NCI-H1105 treated with DMSO at 0.1 percent for 48 hours (cell line): Measurements from ENCODE around the gene PDZRN3.
A peak's percentile ranks its signal among the peaks of the same experiment; 100 is the strongest.

Source experiments
- DNase-seq: peaks from one replicate; lab custom pipeline; 2025; lab: John Stamatoyannopoulos, UW

PDZRN3 gene

GRCh38 chr3:73555076-73555475, 69.7 kb downstream of the PDZRN3 start:
- DNase-seq: no peak

- no peak for DNase-seq
These were observed 72.0 kb downstream of the PDZRN3 start for GRCh38 chr3:73552700-73553099.

- DNase-seq: no peak
These were observed 74.7 kb downstream of the PDZRN3 start for GRCh38 chr3:73550032-73550431.

- DNase-seq: no peak
These were observed 75.6 kb downstream of the PDZRN3 start for GRCh38 chr3:73549051-73549600.

- no peak for DNase-seq
These were observed 76.3 kb downstream of the PDZRN3 start for GRCh38 chr3:73548436-73548835.

GRCh38 chr3:73547427-73548248, 77.1 kb downstream of the PDZRN3 start:
- no peak for DNase-seq

GRCh38 chr3:73546961-73547360, 77.8 kb downstream of the PDZRN3 start:
- no peak for DNase-seq

- DNase-seq: no peak
These were observed 81.3 kb downstream of the PDZRN3 start for GRCh38 chr3:73543412-73543811.

- peak; percentile 52 for DNase-seq
These were observed 82.6 kb downstream of the PDZRN3 start for GRCh38 chr3:73542136-73542535.

GRCh38 chr3:73540969-73541740, 83.6 kb downstream of the PDZRN3 start:
- no peak for DNase-seq

- no peak for DNase-seq
These were observed 86.3 kb downstream of the PDZRN3 start for GRCh38 chr3:73538486-73538885.

- no peak for DNase-seq
These were observed 87.8 kb downstream of the PDZRN3 start for GRCh38 chr3:73536952-73537351.

- DNase-seq: no peak
These were observed 88.3 kb downstream of the PDZRN3 start for GRCh38 chr3:73536336-73536895.

GRCh38 chr3:73535931-73536330, 88.8 kb downstream of the PDZRN3 start:
- DNase-seq: no peak

GRCh38 chr3:73535137-73535536, 89.6 kb downstream of the PDZRN3 start:
- DNase-seq: no peak

GRCh38 chr3:73530022-73530396, 94.7 kb downstream of the PDZRN3 start:
- DNase-seq: no peak

GRCh38 chr3:73529308-73530021, 95.3 kb downstream of the PDZRN3 start:
- no peak for DNase-seq

GRCh38 chr3:73525591-73525990, 99.2 kb downstream of the PDZRN3 start:
- DNase-seq: no peak

GRCh38 chr3:73523661-73524060, 101.1 kb downstream of the PDZRN3 start:
- no peak for DNase-seq

GRCh38 chr3:73521734-73522336, 102.9 kb downstream of the PDZRN3 start:
- no peak for DNase-seq

GRCh38 chr3:73520931-73521461, 103.7 kb downstream of the PDZRN3 start:
- DNase-seq: no peak
